ENCODE data around the gene OTULIN.

The OTULIN gene

DNA sequence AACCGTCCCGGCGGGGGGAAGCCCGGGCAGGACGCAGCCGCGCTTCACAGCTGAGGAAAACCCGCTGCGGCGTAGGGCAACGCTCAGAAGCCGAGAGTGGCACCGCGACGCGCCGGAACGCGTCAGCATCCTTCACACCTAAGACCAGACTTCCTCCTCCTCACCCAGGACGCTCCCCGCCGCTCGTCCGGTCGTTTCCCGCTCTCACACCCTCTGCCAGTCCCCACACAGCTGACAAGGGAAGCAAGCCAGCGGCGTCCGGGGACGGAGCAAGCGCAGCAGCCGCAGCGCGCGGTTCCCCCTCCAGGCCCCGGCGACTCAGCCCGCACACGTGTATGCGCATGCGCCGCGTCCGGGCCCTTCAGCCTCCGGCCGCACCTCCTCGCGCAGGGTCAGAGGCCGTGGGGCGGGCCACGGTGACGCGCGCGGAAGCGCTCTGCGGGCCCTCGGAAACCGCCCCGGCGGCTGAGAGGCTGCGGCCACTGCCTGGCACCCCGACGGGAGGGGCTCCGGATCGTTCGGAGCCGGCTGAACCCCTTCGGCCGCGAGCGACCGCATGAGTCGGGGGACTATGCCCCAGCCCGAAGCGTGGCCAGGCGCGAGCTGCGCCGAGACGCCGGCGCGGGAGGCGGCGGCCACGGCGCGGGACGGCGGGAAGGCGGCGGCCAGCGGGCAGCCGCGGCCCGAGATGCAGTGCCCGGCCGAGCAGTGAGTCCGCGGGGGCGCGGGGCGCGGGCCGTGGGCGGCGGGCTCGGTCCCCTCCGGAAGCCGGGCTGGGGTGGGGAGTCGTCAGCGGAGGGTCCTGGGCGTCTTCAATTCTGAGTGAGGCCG is at the start of gene OTULIN:
Gene OTULIN (plus strand): TSS at position 449 of the 831 bp plus-strand sequence. CDS start 108 bp downstream, at position 557.
- DNase-seq (ENCODE audit: low read depth): peak; percentile 70

DNA sequence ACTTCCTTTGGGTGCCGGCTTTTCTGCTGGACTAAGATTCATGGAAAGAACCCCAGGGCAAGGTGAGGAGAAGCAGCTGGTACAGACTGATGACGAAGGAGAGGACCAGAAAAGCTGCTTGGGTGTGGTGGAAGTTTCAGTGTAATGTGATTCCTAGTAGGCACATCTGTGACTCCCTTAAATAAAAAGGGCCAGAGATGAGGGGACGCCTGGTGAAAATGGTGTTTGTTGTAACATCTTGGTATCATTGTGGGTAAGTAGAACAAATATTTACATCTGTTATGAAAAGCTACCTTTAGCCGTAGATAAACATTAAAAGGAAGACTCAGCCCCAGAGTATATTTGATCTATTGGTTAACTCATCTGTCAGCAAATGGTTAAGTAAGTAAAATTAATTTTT is 49.2 kb upstream of the OTULIN start:
- no peak for DNase-seq (ENCODE audit: low read depth)

DNA sequence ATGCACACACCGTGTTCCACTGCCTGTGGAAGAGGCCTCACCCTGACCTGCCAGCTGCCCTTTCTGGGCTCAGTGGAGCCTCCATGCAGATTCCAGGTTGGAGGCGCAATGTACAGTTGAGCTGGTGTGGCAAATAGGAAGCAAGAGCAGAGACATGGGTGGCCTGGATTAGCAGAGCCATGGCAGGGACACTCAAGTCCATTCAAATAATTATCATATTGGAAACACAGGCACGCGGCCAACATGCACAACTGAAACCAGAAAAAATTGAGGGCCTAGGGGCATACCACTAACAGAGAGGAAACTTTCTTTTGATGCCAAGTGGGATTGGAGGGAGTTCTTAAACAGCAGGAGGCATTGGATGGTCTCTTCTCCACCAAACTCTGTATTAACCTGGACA is 47.1 kb upstream of the OTULIN start:
- no peak for DNase-seq (ENCODE audit: low read depth)

DNA sequence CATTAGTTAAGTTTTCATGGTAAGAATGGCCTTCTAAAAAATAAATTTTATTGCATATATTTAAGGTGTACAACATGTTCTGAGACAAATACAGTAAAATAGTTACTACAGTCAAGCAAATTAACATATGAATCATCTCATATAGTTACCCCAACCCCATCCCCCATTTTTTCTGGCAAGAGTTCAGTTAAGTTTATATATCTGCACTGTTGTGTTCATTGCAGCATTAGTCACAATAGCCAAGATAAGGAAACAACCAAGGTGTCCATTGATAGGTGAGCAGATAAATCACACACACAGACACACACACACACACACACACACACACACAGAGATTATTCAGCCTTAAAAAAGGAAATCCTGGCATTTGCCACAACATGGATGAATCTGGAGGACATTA is 37.2 kb upstream of the OTULIN start:
- no peak for DNase-seq (ENCODE audit: low read depth)

DNA sequence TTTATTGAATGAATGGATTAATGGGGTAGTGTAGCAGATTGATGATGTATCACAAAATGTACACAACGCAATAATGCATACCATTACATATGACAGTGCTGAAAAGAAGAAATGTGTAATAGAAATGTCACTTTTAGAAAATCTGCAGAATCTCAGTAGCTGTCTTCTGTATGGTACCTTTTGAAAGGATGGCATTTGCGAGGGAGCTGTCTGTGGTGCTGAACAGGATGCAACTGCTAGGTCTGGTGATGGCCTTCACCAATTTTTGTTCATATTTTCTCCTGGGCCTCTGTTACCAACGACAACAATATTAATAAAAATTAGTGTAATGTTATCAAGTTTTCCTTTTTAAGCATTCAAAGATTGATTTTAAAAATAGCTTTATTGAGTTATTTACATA is 36.2 kb upstream of the OTULIN start:
- peak; percentile 35 for DNase-seq (ENCODE audit: low read depth)

DNA sequence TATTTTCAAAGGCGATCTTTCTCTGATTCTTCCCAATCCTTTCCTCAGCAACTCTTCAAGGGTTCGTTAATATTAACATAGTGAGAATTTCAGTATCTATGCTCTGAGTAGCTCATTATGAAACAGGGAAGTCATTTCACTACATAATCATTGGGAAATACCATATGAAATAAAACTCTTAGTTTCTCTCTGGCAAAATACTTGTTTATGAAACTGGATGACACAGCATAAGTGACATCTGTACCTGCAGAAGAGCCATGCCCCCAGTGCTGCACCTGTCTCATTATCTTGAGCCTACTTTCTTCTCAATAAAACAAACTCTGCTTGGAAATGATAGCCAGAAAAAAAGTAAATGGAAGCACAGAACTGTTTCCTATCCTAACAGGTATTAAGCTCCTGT is 33.8 kb upstream of the OTULIN start:
- DNase-seq (ENCODE audit: low read depth): no peak

DNA sequence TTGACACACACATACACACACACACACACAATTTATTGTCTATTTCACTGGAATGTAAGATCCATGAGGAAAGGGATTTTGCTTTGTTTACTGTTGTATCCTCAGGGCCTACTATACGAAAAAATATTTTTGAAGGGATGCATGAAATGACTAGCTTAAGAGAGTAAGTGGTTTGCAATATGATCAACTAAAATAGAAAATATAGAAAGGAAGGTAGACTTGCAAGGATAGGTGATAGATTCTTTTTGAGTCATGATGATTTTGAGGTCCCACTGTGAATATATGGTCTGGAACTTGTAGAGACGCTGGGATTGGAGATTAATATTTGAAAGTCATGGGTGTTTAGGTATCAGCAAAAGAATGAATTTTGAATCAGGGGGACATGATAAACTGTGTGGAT is 28.9 kb upstream of the OTULIN start:
- no peak for DNase-seq (ENCODE audit: low read depth)

DNA sequence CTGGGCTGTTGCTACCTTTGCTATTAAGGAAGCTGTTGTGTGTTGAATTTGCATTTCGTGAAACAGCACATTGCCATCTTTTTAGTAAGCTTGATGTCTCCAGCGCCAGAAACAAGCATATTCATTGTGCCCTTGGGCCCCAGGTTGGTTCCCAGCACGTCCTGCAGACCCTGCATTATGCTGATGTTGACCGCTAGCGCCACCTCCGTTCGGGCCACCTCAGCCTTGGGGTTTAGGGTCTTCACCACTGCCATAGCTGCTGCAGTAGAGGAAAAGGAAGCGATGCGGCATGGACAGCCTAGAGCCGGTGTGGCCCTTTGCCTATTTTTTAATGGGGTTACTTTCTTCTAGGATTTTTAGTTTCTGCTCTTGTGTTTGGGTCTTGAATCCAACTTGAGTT is 23.8 kb upstream of the OTULIN start:
- DNase-seq (ENCODE audit: low read depth): no peak

DNA sequence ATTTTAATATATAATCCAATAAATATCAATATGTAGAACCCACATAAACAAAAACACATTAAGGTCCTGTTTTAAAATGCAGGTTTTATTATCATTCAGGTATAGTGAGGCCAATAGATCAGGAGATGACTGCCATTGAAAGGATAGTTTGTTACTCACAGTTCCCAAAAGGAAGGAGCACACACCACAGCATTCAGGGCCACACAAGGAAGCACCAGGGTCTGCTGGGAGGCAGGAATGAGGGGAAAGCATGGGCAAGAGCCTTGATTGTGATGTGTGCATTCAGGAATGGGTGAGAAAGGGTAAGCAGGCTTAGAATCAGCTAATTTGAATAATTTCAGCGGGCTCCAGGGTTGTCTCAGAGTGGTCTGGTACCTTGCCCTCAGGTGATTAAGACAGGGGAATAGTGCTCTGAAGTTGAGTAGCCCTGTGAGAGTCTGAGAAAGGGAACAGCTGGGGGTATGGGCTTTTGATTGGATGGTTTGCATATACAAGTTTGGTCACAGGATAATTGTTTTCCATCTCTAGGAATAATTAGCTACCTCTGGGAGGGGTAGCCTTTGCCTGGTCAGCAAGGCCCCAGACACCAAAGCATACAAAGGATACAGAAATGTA is 19.8 kb upstream of the OTULIN start:
- DNase-seq (ENCODE audit: low read depth): no peak

DNA sequence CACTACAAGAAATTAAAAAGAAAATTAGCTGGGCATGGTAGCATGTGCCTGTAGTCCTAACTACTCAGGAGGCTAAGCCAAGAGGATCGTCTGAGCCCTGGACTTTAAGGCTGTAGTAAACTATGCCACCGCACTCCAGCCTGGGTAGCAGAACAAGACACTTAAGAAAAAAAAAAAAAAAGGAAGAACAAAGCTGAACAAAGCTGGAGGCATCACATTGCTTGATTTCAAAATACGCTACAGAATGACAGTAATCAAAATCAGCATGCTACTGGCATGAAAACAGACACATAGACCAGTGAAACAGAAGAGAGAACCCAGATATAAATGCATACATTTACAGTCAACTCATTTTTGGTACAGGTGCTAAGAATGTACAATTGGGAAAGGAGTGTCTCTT is 14.5 kb upstream of the OTULIN start:
- DNase-seq (ENCODE audit: low read depth): no peak

DNA sequence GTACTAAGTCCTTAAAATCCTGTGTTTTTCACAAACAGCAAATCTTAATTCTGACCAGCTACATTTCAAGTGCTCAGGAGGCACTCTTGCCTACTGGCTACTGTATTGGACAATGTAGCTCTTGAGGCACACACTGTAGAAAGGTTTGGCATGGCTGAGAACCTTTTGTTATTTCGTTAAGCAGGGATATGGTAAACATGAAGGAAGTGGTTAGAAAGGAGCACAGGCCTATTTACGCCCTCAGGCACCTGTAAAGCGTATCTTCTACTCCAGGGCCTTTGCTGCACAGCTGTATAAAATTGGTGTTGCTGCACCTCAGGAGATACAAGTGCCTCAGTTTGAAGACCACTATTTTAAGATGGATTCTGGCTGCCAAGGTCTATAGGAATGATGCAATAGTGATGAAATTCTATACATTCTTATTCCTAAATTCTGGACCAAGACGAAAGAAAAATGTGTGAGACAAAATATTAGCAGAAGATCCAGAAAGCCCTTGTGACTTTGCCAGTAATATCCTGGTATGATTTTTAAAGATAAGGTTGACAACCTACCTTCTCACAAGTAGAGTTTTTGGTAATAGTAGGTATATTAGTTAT is 9.3 kb upstream of the OTULIN start:
- DNase-seq (ENCODE audit: low read depth): no peak

DNA sequence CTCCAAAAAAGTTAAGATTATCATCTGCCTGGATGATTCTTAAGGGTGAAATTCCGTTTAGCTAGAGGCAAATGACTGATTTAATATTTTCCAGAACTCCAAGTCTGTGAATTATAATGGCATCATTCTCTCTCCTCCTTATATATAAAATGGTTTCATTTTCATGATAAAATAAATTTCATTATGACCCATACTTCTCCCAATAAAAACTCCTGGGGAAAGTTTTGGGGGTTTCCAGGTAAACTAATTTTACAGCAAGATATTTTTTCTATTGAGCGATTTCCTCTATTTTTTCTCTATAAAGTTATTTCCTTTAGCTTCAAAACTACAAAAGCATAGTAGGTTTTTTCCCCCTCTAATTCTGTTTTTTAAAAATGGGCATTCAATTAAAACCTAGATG is 7.6 kb upstream of the OTULIN start:
- DNase-seq (ENCODE audit: low read depth): no peak

DNA sequence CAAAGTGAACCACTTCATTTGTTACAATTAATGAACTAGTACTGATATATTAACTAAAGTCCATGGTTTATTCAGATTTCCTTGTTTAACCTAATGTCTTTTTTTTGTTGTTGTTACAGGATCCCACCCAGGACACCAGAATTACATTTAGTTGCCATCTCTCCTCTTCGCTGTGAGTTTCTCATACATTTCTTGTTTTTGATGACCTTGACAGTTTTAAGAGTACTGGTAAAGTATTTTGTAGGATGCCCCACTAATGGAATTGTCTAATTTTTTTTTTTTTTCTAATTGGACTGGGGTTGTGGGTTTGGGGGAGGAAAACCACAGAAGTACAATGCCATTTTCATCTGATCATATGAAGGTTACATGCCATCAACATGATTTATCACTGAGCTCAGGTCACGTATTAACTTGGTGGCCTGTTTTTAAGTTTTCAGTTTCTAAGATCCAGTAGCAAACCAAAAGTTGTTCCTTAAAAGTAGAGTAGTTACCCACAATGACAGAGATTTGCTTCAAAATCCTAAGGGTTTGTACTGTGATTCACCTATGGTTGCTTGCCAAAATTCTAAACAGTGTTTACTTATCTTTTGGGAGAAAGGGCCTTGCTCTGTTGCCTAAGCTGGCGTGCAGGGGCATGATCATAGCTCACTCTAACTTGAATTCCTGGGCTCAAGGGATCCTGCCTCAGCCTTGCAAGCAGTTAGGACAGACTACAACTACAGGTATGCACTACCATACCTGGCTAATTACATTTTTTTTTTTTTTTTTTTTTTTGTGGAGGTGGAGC is 4.5 kb upstream of the OTULIN start:
- no peak for DNase-seq (ENCODE audit: low read depth)

DNA sequence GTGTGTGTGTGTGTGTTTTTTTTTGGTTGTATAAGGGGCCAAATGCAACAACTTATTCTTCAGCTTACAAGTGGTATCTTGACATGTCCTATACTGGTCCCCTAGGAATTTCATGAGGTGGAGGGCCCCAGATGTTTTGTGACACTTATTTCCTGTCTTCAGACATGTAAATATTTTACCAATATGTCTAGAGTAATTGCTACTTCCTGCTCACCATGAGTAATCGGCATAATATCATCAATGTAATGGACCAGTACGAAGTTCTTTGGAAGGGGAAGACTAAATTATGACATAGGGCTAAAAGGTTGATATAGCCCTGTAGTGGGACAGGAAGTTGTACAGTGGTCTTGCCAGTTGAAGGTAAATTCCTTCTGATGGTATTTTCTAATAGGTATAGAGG is 3.7 kb upstream of the OTULIN start:
- DNase-seq (ENCODE audit: low read depth): no peak

DNA sequence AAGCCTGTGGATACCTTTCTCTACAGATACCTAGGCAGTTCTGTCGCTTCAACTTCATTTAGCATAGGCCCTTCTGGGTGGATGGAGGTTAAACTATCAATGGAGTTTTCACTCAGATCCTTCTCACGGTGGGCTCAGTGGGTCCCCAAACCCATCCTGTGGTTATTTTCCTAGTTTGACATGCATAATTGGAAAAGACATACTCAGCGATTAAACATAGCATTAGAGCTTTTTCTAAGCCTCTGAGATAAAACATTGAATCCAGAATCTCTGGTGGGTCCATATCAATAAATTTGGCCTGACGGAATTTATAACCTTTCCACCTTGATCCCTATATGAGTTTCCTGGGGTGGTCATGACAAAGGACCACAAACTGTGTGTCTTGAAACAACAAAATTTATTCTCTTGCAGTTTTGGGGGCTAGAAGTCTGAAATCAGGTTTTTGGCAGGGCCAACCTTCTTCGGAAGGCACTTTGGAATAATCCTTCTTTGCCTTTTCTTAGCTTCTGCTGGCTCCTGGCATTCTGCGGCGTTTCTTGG is 1.7 kb upstream of the OTULIN start:
- no peak for DNase-seq (ENCODE audit: low read depth)

DNA sequence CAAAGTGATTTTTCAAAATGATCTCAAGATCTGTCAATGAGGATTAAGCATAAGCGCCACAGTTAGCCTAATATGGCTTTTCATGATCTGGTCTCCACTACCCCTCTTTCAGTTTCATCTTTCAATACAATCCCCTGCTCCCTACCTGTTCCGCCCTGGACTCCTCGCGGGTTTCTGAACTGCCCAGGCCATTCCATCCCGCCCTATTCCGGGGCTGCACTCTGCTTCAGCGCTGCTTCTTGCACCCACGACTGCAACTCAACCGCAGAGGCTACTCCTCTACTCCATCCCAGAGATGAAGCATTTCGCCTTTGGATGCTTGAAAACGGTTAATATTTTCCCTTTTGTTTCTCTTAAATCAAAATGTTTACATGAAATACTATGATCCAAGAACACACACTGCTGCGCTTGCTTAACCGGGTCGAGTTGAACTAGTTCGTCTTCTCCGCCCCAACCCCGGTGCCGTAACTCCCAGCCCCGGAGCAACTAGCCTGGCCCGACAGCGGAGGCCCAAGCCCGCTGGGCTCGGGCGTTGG is 716 bp upstream of the OTULIN start:
- DNase-seq (ENCODE audit: low read depth): no peak

DNA sequence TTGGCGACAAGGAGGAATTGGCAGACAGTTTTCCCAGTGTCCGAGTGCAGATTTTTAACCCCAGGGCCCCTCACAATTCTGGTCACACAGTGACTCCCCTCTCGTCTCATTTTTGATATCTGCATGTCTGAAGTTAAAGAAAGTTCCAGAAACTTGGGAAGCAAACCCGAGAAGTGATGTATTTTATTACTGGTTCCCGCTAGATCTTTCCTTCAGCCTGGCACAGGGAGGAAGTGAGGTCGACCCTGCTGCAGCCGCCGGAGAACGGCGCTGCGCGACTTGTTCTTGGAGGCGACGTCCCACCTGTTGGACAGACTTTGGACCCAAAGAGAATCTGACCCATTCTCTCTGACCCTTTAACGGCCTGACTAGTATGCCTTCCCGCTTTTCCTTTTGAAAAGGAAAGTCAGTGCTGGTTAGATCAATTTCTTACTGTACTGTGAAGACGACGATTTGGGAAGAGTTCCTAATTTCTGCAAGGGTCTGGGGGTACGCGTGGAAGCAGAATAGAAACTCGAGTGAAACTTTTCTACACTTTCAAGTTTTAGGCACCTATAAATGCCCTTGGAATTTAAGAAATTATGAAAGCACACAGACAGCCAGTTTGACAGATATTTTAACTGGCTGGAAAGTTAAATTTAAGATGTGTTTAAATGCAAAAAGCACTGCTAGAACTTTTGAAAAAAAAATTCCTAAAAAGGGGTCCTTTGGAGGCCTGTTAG is 744 bp downstream of the OTULIN start:
- no peak for DNase-seq (ENCODE audit: low read depth)

DNA sequence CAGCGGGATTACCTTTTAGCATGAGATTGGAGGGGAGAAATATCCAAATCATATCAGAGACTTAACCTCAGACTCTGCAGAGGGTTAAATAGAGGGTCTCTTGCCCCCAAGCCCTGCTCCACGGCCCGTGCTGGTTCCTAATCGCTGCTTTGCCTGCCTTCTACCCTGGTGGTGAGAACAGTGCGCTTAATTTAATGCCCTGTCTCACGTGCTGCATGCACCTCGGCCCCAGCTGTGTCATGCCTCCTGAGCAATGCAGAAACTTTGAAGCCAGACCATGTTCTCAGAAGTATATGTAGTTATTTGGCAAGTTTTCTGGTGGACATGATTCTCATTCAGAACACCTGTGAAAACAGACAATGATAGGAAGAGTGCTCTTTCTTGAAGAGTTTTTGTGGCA is 1.4 kb downstream of the OTULIN start:
- DNase-seq (ENCODE audit: low read depth): no peak

DNA sequence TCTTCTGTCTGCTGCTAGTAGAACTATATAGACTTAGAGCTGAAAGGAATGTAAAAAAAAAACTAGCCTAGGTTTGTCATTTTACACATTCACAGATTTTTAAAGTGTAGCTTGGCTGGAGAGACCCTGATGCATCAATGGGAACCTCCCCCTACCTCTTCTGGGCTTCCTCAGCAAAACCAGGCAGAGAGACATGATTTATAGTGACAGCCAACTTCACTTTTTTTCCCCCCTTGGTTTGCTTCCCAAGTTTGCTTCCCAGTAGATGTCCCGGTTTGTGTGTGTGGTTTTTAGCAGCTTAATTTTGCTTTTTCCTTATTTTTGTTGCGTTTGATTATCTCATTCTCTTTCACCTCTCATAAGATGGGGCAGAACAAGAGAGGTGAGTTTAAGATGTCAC is 1.8 kb downstream of the OTULIN start:
- no peak for DNase-seq (ENCODE audit: low read depth)

DNA sequence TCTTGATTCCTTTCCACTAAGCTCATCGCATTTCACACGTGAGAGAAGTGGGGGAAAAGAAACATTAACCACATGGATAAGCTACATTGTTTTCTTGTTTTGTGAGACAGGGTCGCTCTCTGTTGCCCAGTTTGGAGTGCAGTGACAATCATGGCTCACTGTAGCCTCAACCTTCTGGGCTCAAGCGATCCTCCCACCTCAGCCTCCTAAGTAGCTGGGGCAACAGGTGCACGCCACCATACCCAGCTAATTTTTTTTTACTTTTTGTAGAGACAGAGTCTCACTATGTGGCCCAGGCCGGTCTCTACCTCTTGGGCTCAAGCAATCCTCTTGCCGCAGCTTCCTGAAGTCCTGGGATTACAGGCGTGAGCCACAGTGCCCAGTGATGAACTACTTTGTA is 2.8 kb downstream of the OTULIN start:
- no peak for DNase-seq (ENCODE audit: low read depth)

DNA sequence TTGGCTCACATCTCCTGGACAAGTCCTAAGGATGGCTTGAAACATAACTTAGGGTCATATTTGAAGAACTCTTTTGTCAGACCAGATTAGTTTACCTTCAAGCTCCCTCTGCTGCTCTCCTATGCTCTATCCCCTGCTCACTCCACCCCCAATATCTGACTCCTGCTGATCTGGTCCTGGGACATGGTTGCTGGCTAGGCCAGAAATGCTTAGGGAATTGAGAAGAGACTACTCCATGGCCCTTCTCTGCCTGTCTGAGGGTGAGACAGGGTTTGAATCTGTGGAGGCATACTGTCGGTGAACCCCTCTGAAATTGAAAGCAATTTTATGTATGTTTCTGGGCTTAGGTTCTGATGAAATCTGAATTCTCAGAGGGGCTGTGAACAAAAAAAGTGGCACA is 3.3 kb downstream of the OTULIN start:
- no peak for DNase-seq (ENCODE audit: low read depth)

Measured in stimulated activated CD8-positive, alpha-beta memory T cell treated with anti-CD3 and anti-CD28 coated beads, Interleukin-15, amount 100 ng/mL, for 1 hour (primary cell).